ENCODE measurements around the gene LAGE3. TPM values are rescaled to one million over a fixed set of nuclear protein-coding genes. Genes with fewer than 3 reads are reported as not detected.

LAGE3 gene
- total and polyA plus RNA-seq, 2 experiments from 2014 or later: 71.2 to 71.4 TPM

GRCh38 chrX:154512879-154513553, 33.9 kb upstream of the LAGE3 start:
- Histone ChIP-seq H3K36me3 (no peaks in the 10 kb centered on the region), H3K27ac (peak overlapping the region; percentile 75), H3K4me3 (no peak overlapping the region), H3K27me3 (no peaks in the 10 kb centered on the region), H3K4me1 (ENCODE audit: low read depth) (peaks cover 25% of the 10 kb centered on the region), H3K9me3 (ENCODE audit: low read depth) (no peaks in the 10 kb centered on the region)
- no peak for TF ChIP-seq CTCF (IDR thresholded peaks at IDR 0.05; ENCODE audit: low read depth, low read length)
- DNase-seq (ENCODE audit: low read depth in 1 of 2, low spot score in 1 of 2): no peak

- TF ChIP-seq CTCF (IDR thresholded peaks at IDR 0.05; ENCODE audit: low read depth, low read length): no peak
- no peaks in the 10 kb centered on the region for H3K9me3 ChIP-seq (ENCODE audit: low read depth)
- H3K36me3 ChIP-seq: no peaks in the 10 kb centered on the region
- H3K4me1 ChIP-seq (ENCODE audit: low read depth): peaks cover 14% of the 10 kb centered on the region
- no peaks in the 10 kb centered on the region for H3K27me3 ChIP-seq
- DNase-seq (ENCODE audit: low read depth in 1 of 2, low spot score in 1 of 2): no peak
- peak overlapping the region; percentile 87 for H3K27ac ChIP-seq
- no peak overlapping the region for H3K4me3 ChIP-seq
These were observed 32.7 kb upstream of the LAGE3 start for GRCh38 chrX:154511761-154512160.

GRCh38 chrX:154509455-154509854, 30.4 kb upstream of the LAGE3 start:
- Histone ChIP-seq H3K4me1 (ENCODE audit: low read depth) (peaks cover 14% of the 10 kb centered on the region), H3K27me3 (no peaks in the 10 kb centered on the region), H3K27ac (no peak overlapping the region), H3K36me3 (no peaks in the 10 kb centered on the region), H3K9me3 (ENCODE audit: low read depth) (no peaks in the 10 kb centered on the region), H3K4me3 (no peak overlapping the region)
- no peak for DNase-seq (ENCODE audit: low read depth in 1 of 2, low spot score in 1 of 2)
- no peak for TF ChIP-seq CTCF (IDR thresholded peaks at IDR 0.05; ENCODE audit: low read depth, low read length)

GRCh38 chrX:154508384-154508745, 29.3 kb upstream of the LAGE3 start:
- DNase-seq (ENCODE audit: low read depth in 1 of 2, low spot score in 1 of 2): no peak
- no peak for TF ChIP-seq CTCF (IDR thresholded peaks at IDR 0.05; ENCODE audit: low read depth, low read length)

GRCh38 chrX:154507673-154508383, 28.7 kb upstream of the LAGE3 start:
- H3K9me3 ChIP-seq (ENCODE audit: low read depth): no peaks in the 10 kb centered on the region
- no peak overlapping the region for H3K4me3 ChIP-seq
- H3K4me1 ChIP-seq (ENCODE audit: low read depth): peaks cover 14% of the 10 kb centered on the region
- no peaks in the 10 kb centered on the region for H3K36me3 ChIP-seq
- H3K27me3 ChIP-seq: no peaks in the 10 kb centered on the region
- DNase-seq (ENCODE audit: low read depth in 1 of 2, low spot score in 1 of 2): no peak
- H3K27ac ChIP-seq: no peak overlapping the region
- TF ChIP-seq CTCF (IDR thresholded peaks at IDR 0.05; ENCODE audit: low read depth, low read length): no peak

More at GRCh38 chrX:154508384-154508745, 29.3 kb upstream of the LAGE3 start:
- no peaks in the 10 kb centered on the region for H3K27me3 ChIP-seq
- H3K27ac ChIP-seq: no peak overlapping the region
- H3K36me3 ChIP-seq: no peaks in the 10 kb centered on the region
- H3K4me3 ChIP-seq: no peak overlapping the region
- H3K4me1 ChIP-seq (ENCODE audit: low read depth): peaks cover 14% of the 10 kb centered on the region
- no peaks in the 10 kb centered on the region for H3K9me3 ChIP-seq (ENCODE audit: low read depth)

Measured in cardiac muscle cell (in vitro differentiated cells and primary cell).